Stimulated activated CD4-positive, alpha-beta T cell treated with anti-CD3 and anti-CD28 coated beads, Interleukin-12 subunit alpha, Interleukin-12 subunit beta, amount 100 ng/mL, for 24 hours (primary cell): Measurements from ENCODE around the gene ANO3.
"Not testable (repeated sequence)": the region's sequence is repeated elsewhere in the genome, so short reads cannot be mapped to it uniquely, and the experiment has no call there.

Experiments used
- DNase-seq, 2 experiments: peaks; one replicate each; pipeline ENCODE4 v3.0.0-alpha.2; 2020; ENCODE audit warnings: low read depth in 2 of 2

ANO3 gene

GRCh38 chr11:26331911-26332571, at the start of gene ANO3:
Gene ANO3 (plus strand): TSS chr11:26332130. CDS start chr11:26332276, 146 bp downstream.
- DNase-seq, result no peak

GRCh38 chr11:26283852-26284408, 48.0 kb upstream of the ANO3 start:
- DNase-seq, result no peak

- DNase-seq, result no peak
Measured at GRCh38 chr11:26285608-26286007, 46.3 kb upstream of the ANO3 start.

- DNase-seq, result no peak
Measured at GRCh38 chr11:26286472-26287066, 45.4 kb upstream of the ANO3 start.

- DNase-seq, result no peak
Measured at GRCh38 chr11:26287067-26287518, 44.8 kb upstream of the ANO3 start.

- no peak for DNase-seq
Measured at GRCh38 chr11:26297189-26297975, 34.5 kb upstream of the ANO3 start.

- DNase-seq, result not testable (repeated sequence)
Measured at GRCh38 chr11:26316372-26316771, 15.6 kb upstream of the ANO3 start.

GRCh38 chr11:26319906-26320305, 12.0 kb upstream of the ANO3 start:
- DNase-seq, result no peak

GRCh38 chr11:26321516-26321915, 10.4 kb upstream of the ANO3 start:
- DNase-seq, result no peak

- DNase-seq, result no peak
Measured at GRCh38 chr11:26322335-26323067, 9.4 kb upstream of the ANO3 start.

GRCh38 chr11:26323837-26324236, 8.1 kb upstream of the ANO3 start:
- no peak for DNase-seq

- no peak for DNase-seq
Measured at GRCh38 chr11:26324270-26324669, 7.7 kb upstream of the ANO3 start.

- DNase-seq, result no peak
Measured at GRCh38 chr11:26326793-26327400, 5.0 kb upstream of the ANO3 start.

GRCh38 chr11:26329206-26329605, 2.7 kb upstream of the ANO3 start:
- DNase-seq, result no peak

- no peak for DNase-seq
Measured at GRCh38 chr11:26330262-26330661, 1.7 kb upstream of the ANO3 start.

- no peak for DNase-seq
Measured at GRCh38 chr11:26332572-26332915, 614 bp downstream of the ANO3 start.

- no peak for DNase-seq
Measured at GRCh38 chr11:26333906-26334305, 2.0 kb downstream of the ANO3 start.

- DNase-seq, result no peak
Measured at GRCh38 chr11:26335903-26336302, 4.0 kb downstream of the ANO3 start.

GRCh38 chr11:26344647-26345046, 12.7 kb downstream of the ANO3 start:
- no peak for DNase-seq

- no peak for DNase-seq
Measured at GRCh38 chr11:26348776-26349175, 16.8 kb downstream of the ANO3 start.

GRCh38 chr11:26350002-26350401, 18.1 kb downstream of the ANO3 start:
- no peak for DNase-seq

- DNase-seq, result no peak
Measured at GRCh38 chr11:26353010-26353409, 21.1 kb downstream of the ANO3 start.
